Measurements from ENCODE around the gene AMY1A. TPM values are rescaled to one million over a fixed set of nuclear protein-coding genes. Genes with fewer than 3 reads are reported as not detected.
"Not testable (repeated sequence)": the region's sequence is repeated elsewhere in the genome, so short reads cannot be mapped to it uniquely, and the experiment has no call there.

The AMY1A gene
- total RNA-seq, result not detected

DNA sequence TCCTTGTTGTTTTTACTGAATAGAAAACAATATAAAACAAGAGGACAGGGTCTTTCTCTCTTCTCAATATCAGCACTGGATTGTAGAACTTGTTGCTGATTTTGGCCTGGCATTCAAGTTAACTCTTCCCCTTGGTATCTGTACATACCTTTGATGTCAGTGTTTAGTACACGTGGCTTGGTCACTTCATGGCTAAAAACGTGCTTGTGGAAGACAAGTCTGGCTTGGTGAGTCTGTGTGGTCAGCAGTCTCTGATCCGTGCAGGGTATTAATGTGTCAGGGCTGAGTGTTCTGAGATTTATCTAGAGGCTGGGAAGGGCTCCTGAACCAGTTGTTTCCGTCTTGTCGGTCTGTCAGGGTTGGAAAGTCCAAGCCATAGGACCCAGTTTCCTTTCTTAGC, at the start of gene AMY1A:
AMY1A (plus strand) TSS at position 301 of the 400 bp plus-strand sequence. CDS start 571 bp downstream, outside the sequence.
- not testable (repeated sequence) for ATAC-seq (ENCODE audit: low FRiP score)

DNA sequence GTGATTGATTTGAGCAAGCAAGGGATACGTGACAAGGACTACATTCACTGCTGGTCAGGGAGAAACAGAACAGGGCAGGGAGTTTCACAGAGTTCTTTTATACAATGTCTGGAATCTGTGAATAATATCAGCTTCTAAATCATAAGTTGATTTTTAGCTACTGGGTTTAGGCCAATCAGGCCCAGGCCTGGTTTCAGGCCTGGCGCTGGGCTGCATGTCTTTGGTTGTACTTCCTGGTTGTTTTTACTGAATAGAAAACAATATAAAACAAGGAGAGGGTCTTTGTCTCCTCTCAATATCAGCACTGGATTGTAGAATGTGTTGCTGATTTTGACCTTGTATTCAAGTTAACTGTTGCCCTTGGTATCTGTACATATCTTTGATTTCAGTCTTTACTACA, 39.2 kb upstream of the AMY1A start:
- TF ChIP-seq, protein P1, sequence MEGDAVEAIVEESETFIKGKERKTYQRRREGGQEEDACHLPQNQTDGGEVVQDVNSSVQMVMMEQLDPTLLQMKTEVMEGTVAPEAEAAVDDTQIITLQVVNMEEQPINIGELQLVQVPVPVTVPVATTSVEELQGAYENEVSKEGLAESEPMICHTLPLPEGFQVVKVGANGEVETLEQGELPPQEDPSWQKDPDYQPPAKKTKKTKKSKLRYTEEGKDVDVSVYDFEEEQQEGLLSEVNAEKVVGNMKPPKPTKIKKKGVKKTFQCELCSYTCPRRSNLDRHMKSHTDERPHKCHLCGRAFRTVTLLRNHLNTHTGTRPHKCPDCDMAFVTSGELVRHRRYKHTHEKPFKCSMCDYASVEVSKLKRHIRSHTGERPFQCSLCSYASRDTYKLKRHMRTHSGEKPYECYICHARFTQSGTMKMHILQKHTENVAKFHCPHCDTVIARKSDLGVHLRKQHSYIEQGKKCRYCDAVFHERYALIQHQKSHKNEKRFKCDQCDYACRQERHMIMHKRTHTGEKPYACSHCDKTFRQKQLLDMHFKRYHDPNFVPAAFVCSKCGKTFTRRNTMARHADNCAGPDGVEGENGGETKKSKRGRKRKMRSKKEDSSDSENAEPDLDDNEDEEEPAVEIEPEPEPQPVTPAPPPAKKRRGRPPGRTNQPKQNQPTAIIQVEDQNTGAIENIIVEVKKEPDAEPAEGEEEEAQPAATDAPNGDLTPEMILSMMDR (IDR thresholded peaks at IDR 0.05), result no peak
- ATAC-seq (ENCODE audit: low FRiP score) (no peak), DNase-seq (ENCODE audit: low spot score) (no peak)

More for the DNA sequence above, at the start of gene AMY1A:
- DNase-seq (ENCODE audit: low spot score), result not testable (repeated sequence)

DNA sequence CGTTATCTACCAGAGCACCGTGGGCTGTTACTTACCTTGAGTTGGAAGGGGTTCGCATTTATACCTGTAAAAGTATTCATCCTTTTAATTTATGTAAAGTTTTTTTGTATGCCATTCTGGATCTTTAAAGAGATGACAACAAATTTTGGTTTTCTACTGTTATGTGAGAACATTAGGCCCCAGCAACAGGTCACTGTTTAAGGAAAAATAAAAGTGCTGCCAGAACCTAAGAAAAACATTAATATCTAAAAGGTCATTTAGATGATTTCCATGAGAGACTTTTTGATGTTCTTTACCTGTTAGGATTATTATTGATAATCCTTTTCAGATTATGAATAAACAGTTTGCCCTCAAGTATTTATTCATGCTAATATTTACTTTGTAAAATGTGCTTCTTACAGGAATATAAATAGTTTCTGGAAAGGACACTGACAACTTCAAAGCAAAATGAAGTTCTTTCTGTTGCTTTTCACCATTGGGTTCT, 38.5 kb upstream of the AMY1A start, which contains the start of gene AMY2A:
AMY2A (plus strand) TSS at position 434 of the 484 bp plus-strand sequence; CDS start at position 448, 14 bp downstream.
- ATAC-seq (ENCODE audit: low FRiP score); DNase-seq (ENCODE audit: low spot score): not testable (repeated sequence)

DNA sequence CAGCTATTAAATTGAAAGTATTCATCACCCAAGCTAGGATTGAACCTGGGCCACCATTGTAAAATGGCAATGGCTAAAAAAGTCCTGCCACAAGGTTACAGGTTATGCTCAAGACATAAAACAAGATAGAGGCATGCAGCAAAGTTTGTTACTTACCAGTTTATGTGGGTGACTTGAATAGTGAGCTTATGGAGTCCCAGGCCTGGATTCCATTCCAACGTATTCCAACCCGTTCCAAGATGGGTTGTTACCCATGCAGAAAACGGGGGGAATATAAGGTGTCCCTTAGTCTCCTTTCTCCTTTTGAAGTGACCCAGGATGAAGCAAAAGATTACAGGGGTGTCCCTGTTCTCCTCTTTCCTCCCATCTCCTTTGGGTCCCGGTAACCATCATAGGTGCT, 28.1 kb upstream of the AMY1A start:
- ATAC-seq (ENCODE audit: low FRiP score); DNase-seq (ENCODE audit: low spot score): not testable (repeated sequence)

DNA sequence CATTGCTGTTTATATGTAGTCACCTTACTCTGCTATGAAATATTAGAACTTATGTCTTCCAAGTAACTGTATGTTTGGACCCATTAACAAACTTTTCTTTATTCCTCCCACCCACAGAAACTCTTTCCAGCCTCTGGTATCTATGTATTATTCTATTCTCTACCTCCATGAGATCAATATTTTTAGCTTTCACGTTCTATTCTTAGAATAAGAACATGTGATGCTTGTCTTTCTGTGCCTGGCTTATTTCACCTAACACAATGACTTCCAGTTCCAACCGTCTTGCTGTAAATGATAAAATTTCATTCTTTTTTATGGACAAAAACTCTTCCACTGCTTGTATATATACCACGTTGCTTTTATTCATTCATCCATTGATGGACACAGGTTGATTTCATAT, 14.4 kb upstream of the AMY1A start:
- not testable (repeated sequence) for ATAC-seq (ENCODE audit: low FRiP score); DNase-seq (ENCODE audit: low spot score)

DNA sequence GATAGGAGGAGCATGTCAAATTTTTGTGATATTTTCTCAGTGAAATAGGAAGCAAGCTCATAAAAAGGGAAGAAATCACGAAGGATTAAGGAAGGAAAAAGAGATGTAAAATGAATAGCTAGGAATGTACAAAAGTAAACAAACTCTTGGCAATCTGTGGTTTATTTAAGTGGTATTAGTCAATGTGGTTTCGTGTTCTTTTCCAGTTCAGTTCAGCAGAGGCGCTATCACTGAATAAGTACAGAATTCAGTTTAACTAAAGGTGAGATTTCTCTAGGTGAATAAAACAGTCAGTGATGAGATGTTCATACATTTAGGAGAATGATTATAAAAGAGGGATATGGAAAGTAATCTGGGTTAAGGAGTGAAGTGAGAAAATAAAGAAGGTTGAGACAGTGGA, 11.7 kb upstream of the AMY1A start:
- not testable (repeated sequence) for DNase-seq (ENCODE audit: low spot score); ATAC-seq (ENCODE audit: low FRiP score)

DNA sequence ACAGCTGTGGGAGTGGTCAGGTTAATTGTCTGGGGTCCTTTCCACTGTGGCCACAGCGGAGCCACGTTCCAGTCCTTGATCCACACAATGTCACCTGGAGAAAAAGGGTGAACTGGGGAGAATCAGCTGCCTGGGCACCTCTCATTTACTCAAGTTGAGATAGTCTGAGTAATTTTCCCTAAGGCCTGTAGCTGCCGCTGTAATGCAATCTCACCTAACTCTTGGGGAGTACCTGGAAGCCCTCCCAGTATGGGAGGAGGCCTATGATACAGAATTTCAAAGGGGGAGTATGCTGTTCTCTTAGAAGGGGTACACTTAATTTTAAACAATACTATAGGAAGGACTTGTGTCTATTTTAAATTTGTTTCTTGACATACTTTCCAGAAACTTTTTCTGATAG, 5.3 kb upstream of the AMY1A start:
- DNase-seq (ENCODE audit: low spot score); ATAC-seq (ENCODE audit: low FRiP score): not testable (repeated sequence)

DNA sequence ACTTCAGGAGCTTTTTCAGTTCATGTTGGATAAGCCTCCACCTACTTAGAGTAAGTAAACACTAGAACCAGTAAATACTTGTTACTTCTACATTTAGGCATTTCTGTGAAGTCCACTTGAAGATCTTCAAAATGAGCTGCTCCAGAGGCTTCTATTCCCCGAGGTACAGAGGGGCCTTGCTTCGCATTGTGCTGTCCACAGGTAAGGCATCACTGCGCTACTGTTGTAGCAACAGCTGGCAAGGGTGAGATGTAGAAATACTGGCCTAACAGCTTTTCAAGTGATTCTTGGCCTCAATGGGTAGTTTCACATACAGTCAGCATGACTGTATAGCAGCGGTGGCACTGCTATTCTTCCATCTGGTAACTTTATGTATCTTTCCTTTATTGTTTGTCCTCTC, 4.7 kb upstream of the AMY1A start:
- not testable (repeated sequence) for DNase-seq (ENCODE audit: low spot score); ATAC-seq (ENCODE audit: low FRiP score)

DNA sequence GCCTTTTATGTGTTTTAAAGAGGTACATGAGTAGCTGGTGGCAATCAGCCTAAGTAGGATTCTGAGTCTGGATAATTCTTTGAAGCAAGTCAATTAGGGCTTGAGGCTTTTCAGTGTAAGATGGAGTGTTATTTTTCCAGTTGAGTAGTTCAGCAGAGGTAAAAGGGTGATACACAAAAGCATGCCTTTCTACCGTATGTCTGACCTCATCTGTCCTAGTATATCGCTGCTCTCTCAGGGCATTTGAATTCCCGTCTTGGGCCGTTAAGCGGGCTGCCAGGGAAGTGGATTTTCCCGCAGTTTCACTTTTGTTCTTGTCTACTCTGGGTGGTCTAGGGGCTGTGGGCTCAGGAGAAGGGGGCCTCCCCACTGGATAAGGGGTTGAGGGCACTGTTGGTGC, 1.4 kb upstream of the AMY1A start:
- not testable (repeated sequence) for ATAC-seq (ENCODE audit: low FRiP score); DNase-seq (ENCODE audit: low spot score)

DNA sequence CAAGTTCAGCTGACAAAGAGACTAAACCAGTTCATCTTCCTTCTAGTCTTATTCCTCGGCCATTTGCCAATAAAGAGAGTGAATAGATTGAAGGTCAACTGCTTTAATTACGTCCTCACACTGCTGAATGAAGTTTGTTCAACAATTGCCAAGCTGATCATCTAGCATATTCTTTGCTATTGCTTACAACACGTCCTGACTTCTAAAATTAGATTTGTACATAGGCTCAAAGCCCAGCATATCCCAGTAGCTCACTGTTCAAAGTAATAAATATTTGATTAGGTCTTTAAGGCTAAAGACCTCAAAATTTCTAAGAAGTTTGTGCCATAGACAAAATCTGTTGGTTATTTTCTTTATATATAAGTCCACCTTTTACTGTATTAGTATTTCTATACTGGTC, 20.8 kb downstream of the AMY1A start:
- DNase-seq (ENCODE audit: low spot score); ATAC-seq (ENCODE audit: low FRiP score): not testable (repeated sequence)

DNA sequence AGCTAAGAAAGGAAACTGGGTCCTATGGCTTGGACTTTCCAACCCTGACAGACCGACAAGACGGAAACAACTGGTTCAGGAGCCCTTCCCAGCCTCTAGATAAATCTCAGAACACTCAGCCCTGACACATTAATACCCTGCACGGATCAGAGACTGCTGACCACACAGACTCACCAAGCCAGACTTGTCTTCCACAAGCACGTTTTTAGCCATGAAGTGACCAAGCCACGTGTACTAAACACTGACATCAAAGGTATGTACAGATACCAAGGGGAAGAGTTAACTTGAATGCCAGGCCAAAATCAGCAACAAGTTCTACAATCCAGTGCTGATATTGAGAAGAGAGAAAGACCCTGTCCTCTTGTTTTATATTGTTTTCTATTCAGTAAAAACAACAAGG, 40.5 kb downstream of the AMY1A start, which contains the start of gene AMY1B:
AMY1B (minus strand) TSS at position 101 of the 400 bp plus-strand sequence. CDS start 571 bp downstream, outside the sequence.
- ATAC-seq (ENCODE audit: low FRiP score), result not testable (repeated sequence)

DNA sequence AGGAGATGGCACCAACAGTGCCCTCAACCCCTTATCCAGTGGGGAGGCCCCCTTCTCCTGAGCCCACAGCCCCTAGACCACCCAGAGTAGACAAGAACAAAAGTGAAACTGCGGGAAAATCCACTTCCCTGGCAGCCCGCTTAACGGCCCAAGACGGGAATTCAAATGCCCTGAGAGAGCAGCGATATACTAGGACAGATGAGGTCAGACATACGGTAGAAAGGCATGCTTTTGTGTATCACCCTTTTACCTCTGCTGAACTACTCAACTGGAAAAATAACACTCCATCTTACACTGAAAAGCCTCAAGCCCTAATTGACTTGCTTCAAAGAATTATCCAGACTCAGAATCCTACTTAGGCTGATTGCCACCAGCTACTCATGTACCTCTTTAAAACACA, 41.9 kb downstream of the AMY1A start:
- not testable (repeated sequence) for ATAC-seq (ENCODE audit: low FRiP score); DNase-seq (ENCODE audit: low spot score)

More for the DNA sequence above, 40.5 kb downstream of the AMY1A start, which contains the start of gene AMY1B:
- DNase-seq (ENCODE audit: low spot score), result not testable (repeated sequence)

DNA sequence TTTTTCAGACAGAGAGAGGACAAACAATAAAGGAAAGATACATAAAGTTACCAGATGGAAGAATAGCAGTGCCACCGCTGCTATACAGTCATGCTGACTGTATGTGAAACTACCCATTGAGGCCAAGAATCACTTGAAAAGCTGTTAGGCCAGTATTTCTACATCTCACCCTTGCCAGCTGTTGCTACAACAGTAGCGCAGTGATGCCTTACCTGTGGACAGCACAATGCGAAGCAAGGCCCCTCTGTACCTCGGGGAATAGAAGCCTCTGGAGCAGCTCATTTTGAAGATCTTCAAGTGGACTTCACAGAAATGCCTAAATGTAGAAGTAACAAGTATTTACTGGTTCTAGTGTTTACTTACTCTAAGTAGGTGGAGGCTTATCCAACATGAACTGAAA, 45.1 kb downstream of the AMY1A start:
- not testable (repeated sequence) for DNase-seq (ENCODE audit: low spot score); ATAC-seq (ENCODE audit: low FRiP score)

DNA sequence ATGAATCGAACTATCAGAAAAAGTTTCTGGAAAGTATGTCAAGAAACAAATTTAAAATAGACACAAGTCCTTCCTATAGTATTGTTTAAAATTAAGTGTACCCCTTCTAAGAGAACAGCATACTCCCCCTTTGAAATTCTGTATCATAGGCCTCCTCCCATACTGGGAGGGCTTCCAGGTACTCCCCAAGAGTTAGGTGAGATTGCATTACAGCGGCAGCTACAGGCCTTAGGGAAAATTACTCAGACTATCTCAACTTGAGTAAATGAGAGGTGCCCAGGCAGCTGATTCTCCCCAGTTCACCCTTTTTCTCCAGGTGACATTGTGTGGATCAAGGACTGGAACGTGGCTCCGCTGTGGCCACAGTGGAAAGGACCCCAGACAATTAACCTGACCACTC, 45.7 kb downstream of the AMY1A start:
- ATAC-seq (ENCODE audit: low FRiP score); DNase-seq (ENCODE audit: low spot score): not testable (repeated sequence)

DNA sequence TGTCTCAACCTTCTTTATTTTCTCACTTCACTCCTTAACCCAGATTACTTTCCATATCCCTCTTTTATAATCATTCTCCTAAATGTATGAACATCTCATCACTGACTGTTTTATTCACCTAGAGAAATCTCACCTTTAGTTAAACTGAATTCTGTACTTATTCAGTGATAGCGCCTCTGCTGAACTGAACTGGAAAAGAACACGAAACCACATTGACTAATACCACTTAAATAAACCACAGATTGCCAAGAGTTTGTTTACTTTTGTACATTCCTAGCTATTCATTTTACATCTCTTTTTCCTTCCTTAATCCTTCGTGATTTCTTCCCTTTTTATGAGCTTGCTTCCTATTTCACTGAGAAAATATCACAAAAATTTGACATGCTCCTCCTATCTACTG, 52.1 kb downstream of the AMY1A start:
- not testable (repeated sequence) for DNase-seq (ENCODE audit: low spot score); ATAC-seq (ENCODE audit: low FRiP score)

DNA sequence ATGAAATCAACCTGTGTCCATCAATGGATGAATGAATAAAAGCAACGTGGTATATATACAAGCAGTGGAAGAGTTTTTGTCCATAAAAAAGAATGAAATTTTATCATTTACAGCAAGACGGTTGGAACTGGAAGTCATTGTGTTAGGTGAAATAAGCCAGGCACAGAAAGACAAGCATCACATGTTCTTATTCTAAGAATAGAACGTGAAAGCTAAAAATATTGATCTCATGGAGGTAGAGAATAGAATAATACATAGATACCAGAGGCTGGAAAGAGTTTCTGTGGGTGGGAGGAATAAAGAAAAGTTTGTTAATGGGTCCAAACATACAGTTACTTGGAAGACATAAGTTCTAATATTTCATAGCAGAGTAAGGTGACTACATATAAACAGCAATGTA, 54.8 kb downstream of the AMY1A start:
- not testable (repeated sequence) for ATAC-seq (ENCODE audit: low FRiP score); DNase-seq (ENCODE audit: low spot score)
